HG03354 (cell line): ENCODE measurements around the gene DOCK11.
A peak's percentile ranks its signal among the peaks of the same experiment; 100 is the strongest.
"Not testable (repeated sequence)": the region's sequence is repeated elsewhere in the genome, so short reads cannot be mapped to it uniquely, and the experiment has no call there.

Experiments used
- ATAC-seq: cut with Tn5 transposase; IDR thresholded peaks from one replicate; pipeline ENCODE4 v1.9.1; 2021; ENCODE audit warnings: mild to moderate bottlenecking; ENCODE audit not compliant: unreplicated experiment, poor library complexity, severe bottlenecking

Gene DOCK11

GRCh38 chrX:118495061-118495921 is at the start of gene DOCK11:
Gene DOCK11, plus strand, starts transcription at chrX:118495815. Its CDS starts 157 bp downstream, at chrX:118495972.
- ATAC-seq: peak; percentile 70

GRCh38 chrX:118448273-118448783 is 47.3 kb upstream of the DOCK11 start:
- no peak for ATAC-seq

DNA sequence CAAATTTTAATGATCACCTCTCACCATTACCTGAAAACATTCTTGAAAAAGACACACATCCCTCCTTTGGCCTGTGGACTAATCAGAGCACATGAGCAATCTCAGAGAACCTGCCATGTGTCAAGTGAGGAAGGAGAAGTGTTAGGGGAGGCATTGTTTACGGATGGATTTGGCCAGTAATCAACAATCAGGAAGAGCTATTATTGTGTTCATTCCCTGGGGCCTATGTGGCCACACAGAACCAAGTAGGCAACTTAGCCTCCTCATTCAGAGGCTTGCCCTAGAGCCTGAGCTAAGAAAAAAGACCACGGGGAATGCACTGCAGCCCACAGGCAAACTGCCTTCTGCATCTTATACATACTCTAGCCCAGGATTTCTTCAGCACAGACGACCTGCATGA is 40.6 kb upstream of the DOCK11 start:
- no peak for ATAC-seq

DNA sequence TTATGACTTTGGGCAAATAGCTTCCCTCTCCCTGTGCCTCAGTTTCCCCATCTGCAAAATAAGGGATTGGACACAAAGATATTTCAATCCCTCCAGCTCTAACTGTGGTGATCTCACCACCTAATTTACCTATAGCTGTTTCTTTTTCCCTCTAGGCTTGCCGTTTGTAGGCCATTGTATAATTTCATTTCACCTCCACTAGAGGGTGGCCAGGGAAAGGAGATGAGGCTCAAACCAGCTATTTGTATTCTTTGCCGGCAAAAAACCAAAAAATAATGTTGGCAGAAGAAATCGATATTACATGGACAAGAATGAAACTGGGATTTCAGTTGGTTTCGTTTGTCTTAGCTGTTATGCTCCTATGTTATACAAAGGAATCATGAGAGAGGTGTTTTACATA is 36.1 kb upstream of the DOCK11 start:
- ATAC-seq: peak; percentile 68

DNA sequence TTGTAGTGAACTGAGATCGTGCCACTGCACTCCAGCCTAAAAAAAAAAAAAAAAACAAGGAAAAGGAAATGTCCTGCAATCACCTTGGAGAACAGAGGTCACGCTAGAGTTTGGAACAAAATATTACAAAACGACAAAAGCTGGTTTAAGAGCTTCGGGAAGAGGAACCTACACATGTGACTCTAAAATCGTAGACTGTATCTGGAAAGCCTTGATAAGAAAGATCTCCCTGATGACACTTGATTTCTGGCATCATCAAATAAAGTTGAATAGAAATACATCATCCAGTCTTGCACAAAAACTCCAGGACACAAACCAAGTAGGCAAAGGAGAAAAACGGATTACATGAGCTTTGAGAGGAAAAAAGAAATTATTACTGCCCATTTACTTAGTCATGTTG is 31.1 kb upstream of the DOCK11 start:
- ATAC-seq: no peak

DNA sequence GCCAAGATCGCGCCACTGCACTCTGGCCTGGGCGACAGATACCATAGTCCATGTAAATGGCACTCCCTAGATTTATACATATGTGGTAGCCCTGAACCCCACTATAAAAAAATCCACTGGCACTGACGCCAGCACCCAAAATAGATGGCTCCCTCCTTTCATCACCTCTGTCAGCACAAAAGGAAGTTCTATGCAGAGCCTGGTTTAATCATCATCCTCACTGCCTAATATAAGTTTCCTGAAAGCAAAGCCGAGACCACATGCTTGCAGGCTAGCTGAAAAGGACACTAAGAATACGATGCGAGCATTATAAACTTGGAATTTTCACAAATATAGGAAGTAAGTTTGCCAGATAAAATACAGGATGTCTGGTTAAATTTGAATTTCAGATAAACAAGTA is 27.5 kb upstream of the DOCK11 start:
- ATAC-seq: no peak

DNA sequence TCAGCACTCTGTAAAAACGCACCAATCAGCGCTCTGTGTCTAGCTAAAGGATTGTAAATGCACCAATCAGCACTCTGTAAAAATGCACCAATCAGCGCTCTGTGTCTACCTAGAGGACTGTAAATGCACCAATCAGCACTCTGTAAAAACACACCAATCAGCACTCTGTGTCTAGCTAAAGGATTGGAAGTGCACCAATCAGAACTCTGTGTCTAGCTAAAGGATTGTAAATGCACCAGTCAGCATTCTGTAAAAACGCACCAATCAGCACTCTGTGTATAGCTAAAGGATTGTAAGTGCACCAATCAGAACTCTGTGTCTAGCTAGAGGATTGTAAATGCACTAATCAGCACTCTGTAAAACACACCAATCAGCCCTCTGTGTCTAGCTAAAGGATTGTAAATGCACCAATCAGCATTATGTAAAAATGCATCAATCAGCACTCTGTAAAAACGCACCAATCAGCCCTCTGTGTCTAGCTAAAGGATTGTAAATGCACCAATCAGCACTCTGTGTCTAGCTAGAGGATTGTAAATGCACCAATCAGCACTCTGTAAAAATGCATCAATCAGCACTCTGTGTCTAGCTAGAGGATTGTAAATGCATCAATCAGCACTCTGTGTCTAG is 24.8 kb upstream of the DOCK11 start:
- not testable (repeated sequence) for ATAC-seq

DNA sequence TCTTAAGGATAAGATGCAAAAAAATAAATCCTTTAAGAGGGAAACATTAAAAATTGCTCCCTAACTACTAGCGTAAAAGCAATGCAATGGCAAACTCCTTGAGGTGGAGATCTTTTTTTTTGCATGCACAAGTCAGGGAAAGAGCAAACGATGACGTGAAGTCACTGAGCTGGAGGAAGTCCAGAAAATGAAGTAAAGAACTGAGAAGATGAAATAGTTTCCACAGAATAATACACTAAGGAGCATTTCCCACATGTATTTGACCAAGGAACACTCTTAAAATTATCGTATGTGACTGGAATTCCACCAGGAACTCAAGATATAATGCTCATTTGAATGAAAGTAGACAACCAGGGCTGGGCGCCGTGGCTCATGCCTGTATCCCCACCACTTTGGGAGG is 21.0 kb upstream of the DOCK11 start:
- no peak for ATAC-seq

GRCh38 chrX:118475903-118476302 is 19.7 kb upstream of the DOCK11 start:
- ATAC-seq: no peak

GRCh38 chrX:118480172-118480571 is 15.4 kb upstream of the DOCK11 start:
- no peak for ATAC-seq

GRCh38 chrX:118482384-118482783 is 13.2 kb upstream of the DOCK11 start:
- not testable (repeated sequence) for ATAC-seq

DNA sequence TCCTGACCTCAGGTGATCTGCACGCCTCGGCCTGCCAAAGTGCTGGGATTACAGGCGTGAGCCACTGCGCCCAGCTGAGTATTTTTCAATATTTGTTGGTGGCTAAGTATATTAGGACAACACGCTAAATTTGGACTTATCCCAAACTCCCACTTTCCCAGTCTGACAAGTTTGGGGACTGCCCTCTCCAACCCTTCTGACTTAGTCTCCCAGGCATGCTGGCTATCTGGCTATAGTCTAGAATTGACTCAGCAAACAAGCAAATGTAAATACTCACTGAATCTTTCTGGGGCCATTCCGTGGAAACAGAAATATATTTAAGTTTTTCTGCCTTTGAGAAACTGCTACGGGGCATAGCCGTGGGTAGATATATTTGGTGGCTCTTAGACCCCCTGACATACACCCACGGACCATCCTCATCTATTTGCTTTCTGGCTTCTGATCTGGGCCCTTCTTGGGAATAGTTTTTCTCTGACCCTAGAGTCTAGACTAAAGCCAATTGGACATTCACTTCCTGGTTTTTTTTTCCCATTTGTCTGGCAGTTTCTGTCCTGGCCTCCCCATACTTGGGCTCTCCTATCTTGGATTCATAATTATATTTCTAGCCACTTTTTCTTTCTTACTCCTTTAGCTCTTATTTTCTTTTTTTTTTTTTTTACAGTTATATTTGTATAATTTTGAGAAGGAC is 11.3 kb upstream of the DOCK11 start:
- no peak for ATAC-seq

GRCh38 chrX:118486693-118487092 is 8.9 kb upstream of the DOCK11 start:
- ATAC-seq: not testable (repeated sequence)

DNA sequence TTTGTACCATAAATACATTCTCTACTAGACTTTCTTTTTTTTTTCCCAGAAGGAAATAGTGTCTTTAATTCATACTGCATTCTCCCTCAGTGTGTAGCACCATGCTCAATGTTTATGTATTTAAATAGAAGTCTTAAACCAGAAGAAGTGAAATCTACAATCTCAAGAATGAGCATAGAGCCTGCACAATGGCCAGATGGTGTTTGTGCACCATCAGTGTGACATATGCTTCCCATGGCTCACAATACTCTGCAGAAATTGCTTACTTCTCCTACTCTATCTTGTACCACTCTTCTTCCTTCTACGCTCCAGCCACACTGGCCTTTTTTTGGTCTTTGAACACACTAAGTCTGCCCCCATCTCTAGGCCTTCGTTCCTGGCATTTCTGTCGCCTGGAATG is 2.6 kb upstream of the DOCK11 start:
- ATAC-seq: no peak

DNA sequence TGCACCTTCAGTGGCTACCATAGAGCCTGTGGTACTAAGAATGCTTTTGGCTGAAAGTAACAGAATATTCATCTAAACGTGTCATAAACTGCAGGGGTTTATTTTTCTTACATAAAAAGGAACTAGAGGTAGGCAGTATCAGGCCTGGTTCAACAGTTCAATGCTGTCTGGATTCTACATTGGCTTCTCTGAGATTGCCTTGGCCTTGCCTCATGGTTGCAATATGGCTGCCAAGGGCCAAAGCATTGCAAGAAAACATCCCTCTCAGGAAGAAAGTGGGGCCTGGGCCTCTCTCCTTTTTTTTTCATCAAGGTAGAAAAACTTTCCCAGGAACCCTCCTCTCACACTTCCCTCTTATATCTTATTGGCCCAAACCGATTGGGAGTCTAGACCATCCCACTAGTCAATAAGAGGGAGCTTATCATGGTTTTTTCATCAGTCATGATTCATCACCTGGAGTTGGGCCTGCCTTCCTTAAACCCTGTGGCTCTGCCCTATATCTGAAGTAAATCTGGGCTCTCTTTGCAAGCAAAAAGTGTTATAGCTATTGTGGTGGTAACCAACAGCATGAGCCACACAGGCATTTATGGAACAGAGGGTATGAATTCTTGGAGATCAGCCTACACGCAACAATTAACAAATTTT is 1.8 kb upstream of the DOCK11 start:
- ATAC-seq: no peak

GRCh38 chrX:118495958-118496762 is 545 bp downstream of the DOCK11 start:
- peak; percentile 68 for ATAC-seq

GRCh38 chrX:118496763-118497079 is 1.1 kb downstream of the DOCK11 start:
- no peak for ATAC-seq

GRCh38 chrX:118497180-118497818 is 1.7 kb downstream of the DOCK11 start:
- ATAC-seq: no peak

DNA sequence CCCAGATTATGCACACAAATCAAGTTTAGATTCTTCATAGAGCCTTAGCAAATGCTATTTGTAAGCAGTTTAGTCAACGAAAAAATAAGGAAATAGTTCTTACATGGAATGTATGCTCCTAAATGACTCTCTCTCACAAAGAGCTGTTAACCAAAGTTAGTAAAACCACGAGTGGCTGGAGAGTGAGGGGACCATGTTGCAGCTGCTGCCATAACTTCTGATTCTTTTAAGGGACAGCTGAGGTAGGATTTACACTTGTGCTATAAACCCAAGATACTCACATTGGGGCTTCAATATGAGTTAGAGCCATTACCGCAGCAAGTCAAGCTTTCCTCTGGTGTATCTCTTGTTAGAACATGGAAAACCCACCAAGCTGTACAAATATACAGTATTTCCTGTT is 2.7 kb downstream of the DOCK11 start:
- ATAC-seq: no peak
